MM.1S (cell line): ENCODE measurements around the gene SRD5A3.

Experiments
- DNase-seq: peaks from one replicate; pipeline ENCODE4 v3.0.0-alpha.2; 2015
- H2AFZ ChIP-seq: fragments of 300-600 bp; sonication (generic); 2 replicates; pipeline ENCODE4 v1.6.0; 2016; ENCODE audit warnings: antibody characterized with exemption, low read length
- H3F3A ChIP-seq: fragments of 300-600 bp; sonication (generic); 2 replicates; pipeline ENCODE4 v1.6.1; 2016; ENCODE audit warnings: mild to moderate bottlenecking, antibody characterized with exemption, low read length, moderate library complexity, mixed read lengths; ENCODE audit not compliant: insufficient read depth
- H3K27ac ChIP-seq: fragments of 300-600 bp; sonication (generic); 2 replicates; pipeline ENCODE4 v1.5.1; 2016; ENCODE audit warnings: mild to moderate bottlenecking, low read length
- H3K27me3 ChIP-seq: fragments of 300-600 bp; sonication (generic); replicated peaks from 2 replicates; pipeline ENCODE4 v1.6.0; 2016; ENCODE audit warnings: low read length; ENCODE audit not compliant: insufficient read depth
- H3K36me3 ChIP-seq: fragments of 300-600 bp; sonication (generic); replicated peaks from 2 replicates; pipeline ENCODE4 v1.6.1; 2016; ENCODE audit warnings: mild to moderate bottlenecking, low read length, mixed read lengths; ENCODE audit not compliant: insufficient read depth
- H3K4me1 ChIP-seq: fragments of 300-600 bp; sonication (generic); 2 replicates; pipeline ENCODE4 v1.6.1; 2016; ENCODE audit warnings: low read length, mixed read lengths
- H3K4me2 ChIP-seq: fragments of 300-600 bp; sonication (generic); 2 replicates; pipeline ENCODE4 v1.6.0; 2016; ENCODE audit warnings: low read depth, low read length
- H3K4me3 ChIP-seq: fragments of 300-600 bp; sonication (generic); 2 replicates; pipeline ENCODE4 v1.5.1; 2016; ENCODE audit warnings: low read length, mixed read lengths
- H3K79me2 ChIP-seq: fragments of 300-600 bp; sonication (generic); 2 replicates; pipeline ENCODE4 v1.6.1; 2016; ENCODE audit warnings: mixed run types, low read length, mixed read lengths
- H3K9ac ChIP-seq: fragments of 300-600 bp; sonication (generic); 2 replicates; pipeline ENCODE4 v1.6.1; 2016; ENCODE audit warnings: low read length, mixed read lengths
- H3K9me2 ChIP-seq: fragments of 300-600 bp; sonication (generic); replicated peaks from 2 replicates; pipeline ENCODE4 v1.6.1; 2016; ENCODE audit warnings: mild to moderate bottlenecking, low read length, mixed read lengths; ENCODE audit not compliant: insufficient read depth
- H3K9me3 ChIP-seq: fragments of 300-600 bp; sonication (generic); replicated peaks from 2 replicates; pipeline ENCODE4 v1.6.1; 2016; ENCODE audit warnings: mild to moderate bottlenecking, low read length, mixed read lengths; ENCODE audit not compliant: insufficient read depth
- H4K20me1 ChIP-seq: fragments of 300-600 bp; sonication (generic); 2 replicates; pipeline ENCODE4 v1.6.1; 2016; ENCODE audit warnings: mild to moderate bottlenecking, low read length, moderate library complexity, mixed read lengths; ENCODE audit not compliant: insufficient read depth
- EZH2 ChIP-seq: fragments of 300-600 bp; sonication (generic); optimal IDR thresholded peaks from 2 replicates; pipeline ENCODE3; 2017; ENCODE audit warnings: low read depth, mild to moderate bottlenecking, antibody characterized with exemption, low read length, mixed read lengths
- EZH2phosphoT487 ChIP-seq: fragments of 300-600 bp; sonication (generic); IDR thresholded peaks from 2 replicates; pipeline ENCODE4 v1.6.1; 2018; ENCODE audit warnings: antibody characterized with exemption, low read length
- TF ChIP-seq, protein P1 (sequence below): fragments of 300-600 bp; sonication (generic); IDR thresholded peaks from 2 replicates; pipeline ENCODE4 v1.5.1; 2016; ENCODE audit warnings: antibody characterized with exemption, low read length, mixed read lengths

Gene SRD5A3

DNA sequence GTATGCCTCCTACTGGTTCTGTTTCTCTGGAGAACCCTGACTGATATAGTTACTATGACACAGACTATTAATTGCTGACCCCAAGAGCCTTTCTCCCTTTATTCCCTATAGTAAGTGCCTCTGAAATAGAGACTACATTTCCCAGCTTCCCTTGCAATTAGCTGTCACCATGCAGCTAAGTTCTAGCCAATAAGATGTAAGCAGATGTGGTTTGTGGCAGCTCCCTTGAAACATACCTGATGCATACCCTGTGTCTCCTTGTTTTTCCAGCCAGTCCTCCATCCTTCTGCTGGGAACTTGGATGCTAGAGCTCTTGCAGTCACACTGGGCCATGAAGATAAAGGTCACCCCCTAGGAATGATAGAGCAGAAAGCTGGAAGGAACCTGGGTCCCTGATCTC is 40.0 kb downstream of the SRD5A3 start:
- Histone ChIP-seq H3K9me3 (no peaks in the 10 kb centered on the region), H3K9me2 (no peaks in the 10 kb centered on the region), H3K9ac (no peak overlapping the region), H3K4me1 (peaks cover 6% of the 10 kb centered on the region; the same call in 1 of the 2 replicates), H3K27ac (no peak overlapping the region), H3K27me3 (no peaks in the 10 kb centered on the region), H3F3A (no peaks in the 10 kb centered on the region), H3K4me3 (no peak overlapping the region), H3K79me2 (no peaks in the 10 kb centered on the region), H3K4me2 (no peak overlapping the region), H3K36me3 (no peaks in the 10 kb centered on the region), H2AFZ (no peak overlapping the region), H4K20me1 (no peaks in the 10 kb centered on the region)
- no peak for DNase-seq
- TF ChIP-seq, protein P1, sequence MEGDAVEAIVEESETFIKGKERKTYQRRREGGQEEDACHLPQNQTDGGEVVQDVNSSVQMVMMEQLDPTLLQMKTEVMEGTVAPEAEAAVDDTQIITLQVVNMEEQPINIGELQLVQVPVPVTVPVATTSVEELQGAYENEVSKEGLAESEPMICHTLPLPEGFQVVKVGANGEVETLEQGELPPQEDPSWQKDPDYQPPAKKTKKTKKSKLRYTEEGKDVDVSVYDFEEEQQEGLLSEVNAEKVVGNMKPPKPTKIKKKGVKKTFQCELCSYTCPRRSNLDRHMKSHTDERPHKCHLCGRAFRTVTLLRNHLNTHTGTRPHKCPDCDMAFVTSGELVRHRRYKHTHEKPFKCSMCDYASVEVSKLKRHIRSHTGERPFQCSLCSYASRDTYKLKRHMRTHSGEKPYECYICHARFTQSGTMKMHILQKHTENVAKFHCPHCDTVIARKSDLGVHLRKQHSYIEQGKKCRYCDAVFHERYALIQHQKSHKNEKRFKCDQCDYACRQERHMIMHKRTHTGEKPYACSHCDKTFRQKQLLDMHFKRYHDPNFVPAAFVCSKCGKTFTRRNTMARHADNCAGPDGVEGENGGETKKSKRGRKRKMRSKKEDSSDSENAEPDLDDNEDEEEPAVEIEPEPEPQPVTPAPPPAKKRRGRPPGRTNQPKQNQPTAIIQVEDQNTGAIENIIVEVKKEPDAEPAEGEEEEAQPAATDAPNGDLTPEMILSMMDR = no peak
- TF ChIP-seq EZH2phosphoT487 = no peak
- TF ChIP-seq EZH2 = no peak

DNA sequence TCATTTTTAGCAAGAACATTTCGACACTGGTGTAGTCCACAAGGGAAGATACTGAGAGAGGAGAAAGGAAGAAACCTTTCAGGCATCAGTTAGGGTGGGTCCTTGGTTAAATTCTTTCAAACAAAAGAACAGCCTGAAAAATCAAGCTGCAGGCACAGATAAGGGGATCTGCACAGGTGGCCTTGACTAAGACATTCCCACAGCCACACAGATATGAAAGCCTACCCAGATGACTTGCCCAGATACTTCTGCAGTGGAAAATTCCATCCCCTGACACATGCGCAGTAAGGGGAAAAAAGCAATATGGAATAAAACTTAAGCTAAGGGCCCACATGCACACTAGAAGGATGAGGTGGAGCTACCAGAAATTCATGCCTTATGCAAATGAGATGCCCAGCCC is 40.8 kb downstream of the SRD5A3 start:
- Histone ChIP-seq H3K4me2 (no peak overlapping the region), H2AFZ (no peak overlapping the region)

DNA sequence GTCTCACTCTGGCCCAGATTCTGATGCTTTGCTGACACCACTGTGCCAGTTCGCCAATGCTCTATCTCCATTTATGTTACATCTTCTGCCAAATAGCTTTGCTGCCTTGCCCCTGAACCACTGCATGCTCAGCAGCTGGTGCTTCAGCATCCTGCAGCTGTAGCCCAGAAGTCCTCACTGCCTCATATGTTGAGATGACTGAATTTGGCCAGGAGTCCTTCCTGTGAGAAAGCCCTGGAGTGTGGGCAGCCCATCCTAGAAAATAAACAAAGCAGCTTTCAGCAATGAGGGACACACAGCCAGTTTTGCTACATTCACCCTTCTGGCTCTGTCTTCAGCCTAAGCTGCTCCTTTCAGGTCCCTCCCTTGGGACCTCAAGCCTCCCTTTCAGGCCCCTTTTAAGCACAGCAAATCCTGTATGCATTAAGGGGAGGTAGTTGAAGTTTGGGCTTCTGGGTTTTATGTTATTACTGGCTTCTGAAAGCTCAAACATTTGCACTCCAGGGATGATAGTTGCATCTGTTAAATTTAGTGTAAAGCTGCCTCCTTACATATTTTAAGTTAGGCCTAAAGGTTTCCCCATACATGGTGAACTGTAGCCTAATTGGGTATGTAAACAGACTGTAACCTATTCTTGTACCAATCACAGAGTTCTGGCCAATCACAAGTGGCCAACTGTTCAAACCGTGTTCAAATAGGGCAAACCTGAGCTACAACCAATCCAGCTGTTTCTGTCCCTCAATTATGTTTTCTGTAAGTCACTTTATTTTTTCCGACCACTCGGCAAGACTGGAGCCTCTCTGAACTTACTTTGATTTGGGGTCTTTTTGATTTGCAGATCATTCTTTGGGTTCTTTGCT is 47.6 kb downstream of the SRD5A3 start:
- Histone ChIP-seq H4K20me1 (peaks cover 16% of the 10 kb centered on the region), H3K36me3 (no peaks in the 10 kb centered on the region), H3K4me3 (no peak overlapping the region), H3K27ac (no peak overlapping the region), H3K4me1 (peaks cover 11% of the 10 kb centered on the region), H3K9me3 (no peaks in the 10 kb centered on the region), H3K9me2 (no peaks in the 10 kb centered on the region), H3K27me3 (no peaks in the 10 kb centered on the region), H3F3A (peaks cover 3% of the 10 kb centered on the region; the same call in 1 of the 2 replicates), H2AFZ (no peak overlapping the region), H3K9ac (no peak overlapping the region), H3K79me2 (peaks cover 27% of the 10 kb centered on the region), H3K4me2 (no peak overlapping the region)
- no peak for TF ChIP-seq EZH2phosphoT487
- TF ChIP-seq, protein P1 = no peak
- no peak for TF ChIP-seq EZH2
- DNase-seq = no peak

More for the DNA sequence above, 40.8 kb downstream of the SRD5A3 start:
- Histone ChIP-seq H3K9ac (no peak overlapping the region), H3K4me3 (no peak overlapping the region), H3K9me2 (no peaks in the 10 kb centered on the region), H3K79me2 (no peaks in the 10 kb centered on the region), H4K20me1 (no peaks in the 10 kb centered on the region), H3K36me3 (no peaks in the 10 kb centered on the region), H3K27ac (no peak overlapping the region), H3K9me3 (no peaks in the 10 kb centered on the region), H3F3A (no peaks in the 10 kb centered on the region), H3K27me3 (no peaks in the 10 kb centered on the region), H3K4me1 (peaks cover 6% of the 10 kb centered on the region; the same call in 1 of the 2 replicates)
- no peak for DNase-seq
- no peak for TF ChIP-seq EZH2

DNA sequence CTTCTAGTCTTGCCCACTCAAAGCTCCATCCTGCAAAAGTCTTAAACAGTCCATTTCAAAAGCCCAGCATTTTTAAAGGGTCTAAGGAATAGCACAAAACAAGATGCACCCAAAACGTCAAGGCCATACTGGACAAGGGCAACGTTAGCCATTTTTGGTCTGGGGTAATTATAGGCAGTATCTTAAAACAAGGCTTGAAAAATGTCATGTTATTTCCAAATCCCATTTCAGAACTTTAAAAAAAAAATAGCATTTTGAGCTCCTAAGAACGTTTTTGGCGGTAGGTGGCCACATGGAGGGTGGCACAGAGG is 49.1 kb downstream of the SRD5A3 start:
- Histone ChIP-seq H2AFZ (peak overlapping the region; percentile 85), H3F3A (peaks cover 3% of the 10 kb centered on the region; the same call in 1 of the 2 replicates)

More for the DNA sequence above, 49.1 kb downstream of the SRD5A3 start:
- TF ChIP-seq EZH2 = no peak
- TF ChIP-seq, protein P1 = peak; percentile 22
- DNase-seq = no peak
- Histone ChIP-seq H3K36me3 (no peaks in the 10 kb centered on the region; the same call in 1 of the 2 replicates), H3K79me2 (peaks cover 37% of the 10 kb centered on the region), H3K4me2 (peak overlapping the region; percentile 80), H3K9ac (peak overlapping the region; percentile 79; the same call in 1 of the 2 replicates), H3K4me1 (peaks cover 16% of the 10 kb centered on the region), H3K9me2 (no peaks in the 10 kb centered on the region), H3K27ac (peak overlapping the region; percentile 67; the same call in 1 of the 2 replicates), H4K20me1 (peaks cover 25% of the 10 kb centered on the region), H3K9me3 (no peaks in the 10 kb centered on the region), H3K27me3 (no peaks in the 10 kb centered on the region), H3K4me3 (peak overlapping the region; percentile 76)
